ENCODE results near the gene PACRG.

Gene PACRG

DNA sequence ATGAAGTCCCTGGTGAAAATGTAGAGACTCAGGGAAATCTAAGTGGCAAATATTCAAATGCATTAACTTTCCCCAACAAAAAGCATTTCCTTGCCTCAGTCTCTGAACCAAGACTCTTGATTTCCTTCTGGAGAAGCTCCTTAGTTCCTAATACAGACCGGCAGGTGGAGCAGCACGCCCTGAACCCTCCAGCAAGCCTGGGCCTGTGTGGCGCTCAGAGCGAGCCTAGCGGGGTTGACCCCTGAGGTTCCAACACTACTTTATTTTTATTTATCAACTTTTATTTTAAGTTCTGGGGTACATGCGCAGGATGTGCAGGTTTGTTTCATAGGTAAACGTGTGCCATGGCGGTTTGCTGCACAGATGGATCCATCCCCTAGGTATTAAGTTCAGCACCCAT lies 50.8 kb downstream of the PACRG start:
- DNase-seq (ENCODE audit: low read depth in 2 of 2): no peak

DNA sequence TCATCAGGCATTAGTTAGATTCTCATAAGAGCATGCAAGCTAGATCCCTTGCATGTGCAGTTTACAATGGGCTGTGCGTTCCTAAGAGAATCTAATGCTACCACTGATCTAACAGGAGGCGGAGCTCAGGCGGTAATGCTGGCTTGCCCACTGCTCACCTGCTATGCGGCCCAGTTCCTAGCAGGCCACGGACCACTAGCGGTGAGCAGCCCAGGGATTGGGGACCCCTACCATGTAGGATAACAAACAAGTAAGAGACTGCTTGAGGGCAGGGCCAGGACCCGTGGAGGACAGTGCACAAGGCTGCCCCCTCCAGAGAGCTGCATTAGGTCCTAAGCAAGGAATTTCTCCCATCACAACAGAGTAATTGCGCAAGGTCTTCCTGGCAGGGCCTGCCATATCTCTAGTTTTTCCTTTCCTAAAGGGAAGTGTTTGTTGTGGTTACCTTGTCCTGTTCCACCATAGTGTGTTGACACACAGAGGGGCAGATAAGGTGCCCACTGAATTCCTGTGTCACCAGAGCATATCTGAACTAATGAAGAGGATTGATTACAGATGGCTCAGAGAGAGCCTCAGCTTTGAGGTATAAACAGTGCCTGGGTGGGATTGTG lies 58.0 kb downstream of the PACRG start:
- no peak for DNase-seq (ENCODE audit: low read depth in 2 of 2)

- no peak for DNase-seq (ENCODE audit: low read depth in 2 of 2)
Measured at GRCh38 chr6:162798546-162799266, 70.9 kb downstream of the PACRG start.

GRCh38 chr6:162814426-162814973 lies 86.7 kb downstream of the PACRG start:
- DNase-seq (ENCODE audit: low read depth in 2 of 2): no peak

- DNase-seq (ENCODE audit: low read depth in 2 of 2): no peak
Measured at GRCh38 chr6:162817196-162817595, 89.4 kb downstream of the PACRG start.

DNA sequence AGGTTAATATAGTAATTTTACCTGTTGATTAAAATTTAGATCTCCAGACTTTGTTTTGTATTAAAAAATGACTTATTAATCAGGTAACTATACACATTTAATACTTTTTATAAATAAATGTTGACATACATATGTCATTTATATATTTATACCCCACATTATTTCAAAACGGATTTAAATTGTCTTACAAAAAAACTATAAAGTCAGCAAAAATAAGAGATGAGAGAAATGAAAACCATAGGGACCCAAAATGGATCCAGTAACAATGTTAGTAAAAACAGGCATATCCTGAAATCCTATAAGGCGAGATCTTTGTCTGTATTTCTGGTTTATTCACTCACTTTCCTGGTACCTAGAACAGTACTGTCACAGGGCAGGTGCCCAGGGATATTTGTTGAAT lies 91.5 kb downstream of the PACRG start:
- no peak for DNase-seq (ENCODE audit: low read depth in 2 of 2)

DNA sequence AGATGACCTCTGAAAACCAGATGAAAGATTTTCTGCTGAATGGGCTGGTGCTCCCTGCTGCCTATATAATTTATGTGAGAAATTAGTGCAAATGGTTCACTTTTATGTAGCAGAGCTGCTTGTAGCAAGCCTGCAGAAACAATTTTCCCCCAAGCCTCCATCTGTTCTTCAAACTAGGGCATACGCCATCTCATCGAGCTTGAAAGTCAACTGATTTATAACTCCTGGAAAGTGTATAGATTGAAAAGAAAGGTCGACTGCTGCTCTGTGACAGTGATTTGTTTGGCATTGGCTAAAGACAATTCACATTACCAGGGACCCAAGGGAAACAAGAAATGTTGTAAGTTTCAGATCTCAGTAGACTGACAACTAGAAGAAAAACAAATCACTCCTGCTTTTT lies 93.3 kb downstream of the PACRG start:
- no peak for DNase-seq (ENCODE audit: low read depth in 2 of 2)

DNA sequence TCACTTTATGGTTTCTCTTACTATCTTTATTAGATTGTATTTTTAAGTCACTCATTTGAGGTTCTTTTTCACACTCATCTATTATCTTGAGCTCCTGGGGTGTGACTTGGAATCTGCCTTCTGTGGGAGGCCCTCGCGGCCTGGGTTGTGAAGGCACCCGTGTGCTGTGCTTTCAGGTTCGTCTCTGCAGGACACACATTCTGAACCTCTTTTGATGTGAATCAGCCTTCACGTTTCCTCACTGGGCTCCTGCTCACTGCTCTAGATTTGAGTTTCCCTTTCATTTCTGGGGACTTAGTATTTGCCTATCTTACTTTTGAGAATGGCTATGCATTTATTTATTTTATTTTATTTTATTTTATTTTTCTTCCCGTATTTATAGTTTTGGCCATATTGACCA lies 97.8 kb downstream of the PACRG start:
- DNase-seq (ENCODE audit: low read depth in 2 of 2): no peak

DNA sequence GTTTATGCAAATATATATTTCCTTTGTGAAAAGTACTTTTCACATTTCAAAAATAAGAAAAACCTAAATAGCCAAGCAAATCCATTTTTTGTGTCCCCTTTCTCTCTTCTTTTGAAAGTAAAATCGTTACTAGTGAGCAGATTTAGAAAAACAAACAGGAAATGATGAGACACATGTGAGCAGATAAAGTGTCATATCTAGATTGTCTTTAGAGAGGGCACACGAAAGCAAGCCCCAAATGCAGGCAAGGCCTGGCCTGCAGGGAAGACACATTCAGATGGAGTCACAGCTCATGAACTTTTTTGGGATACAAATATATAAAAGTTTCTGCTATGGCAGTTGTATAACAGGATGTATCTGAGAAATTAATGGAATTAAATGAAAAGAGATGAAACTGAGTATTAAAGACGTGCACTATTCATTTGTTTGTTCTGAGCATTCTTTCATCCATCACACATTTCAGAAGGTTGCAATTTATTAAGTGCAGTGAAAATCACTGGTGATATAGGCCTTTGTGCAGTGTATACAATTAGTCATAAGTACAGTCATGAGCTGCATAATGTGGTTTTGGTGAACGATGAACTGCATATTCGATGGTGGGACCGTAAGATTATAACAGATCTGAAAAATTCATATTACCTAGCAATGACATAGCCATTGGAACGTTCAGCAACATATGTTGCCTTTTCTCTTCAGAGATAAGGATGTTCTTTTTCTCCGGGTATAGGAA lies 101.4 kb downstream of the PACRG start:
- DNase-seq (ENCODE audit: low read depth in 2 of 2): no peak

DNA sequence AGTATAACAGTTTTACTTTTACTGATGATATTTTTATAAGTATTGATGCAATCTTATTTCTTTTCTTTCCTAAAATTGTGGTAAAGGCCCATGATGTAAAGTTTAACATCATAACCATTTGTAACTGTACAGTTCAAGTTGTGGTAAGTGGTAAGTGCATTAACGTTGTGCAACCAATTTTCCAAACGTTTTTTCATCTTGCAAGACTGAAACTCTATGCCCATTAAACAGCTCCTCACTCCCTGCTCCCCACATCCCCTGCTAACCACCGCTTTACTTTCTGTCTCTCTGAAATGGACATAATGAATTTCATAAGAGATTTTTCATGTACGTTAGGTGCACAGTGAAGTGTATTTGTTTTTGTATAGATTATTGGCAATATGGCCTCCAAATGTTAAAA lies 106.0 kb downstream of the PACRG start:
- DNase-seq (ENCODE audit: low read depth in 2 of 2): no peak

DNA sequence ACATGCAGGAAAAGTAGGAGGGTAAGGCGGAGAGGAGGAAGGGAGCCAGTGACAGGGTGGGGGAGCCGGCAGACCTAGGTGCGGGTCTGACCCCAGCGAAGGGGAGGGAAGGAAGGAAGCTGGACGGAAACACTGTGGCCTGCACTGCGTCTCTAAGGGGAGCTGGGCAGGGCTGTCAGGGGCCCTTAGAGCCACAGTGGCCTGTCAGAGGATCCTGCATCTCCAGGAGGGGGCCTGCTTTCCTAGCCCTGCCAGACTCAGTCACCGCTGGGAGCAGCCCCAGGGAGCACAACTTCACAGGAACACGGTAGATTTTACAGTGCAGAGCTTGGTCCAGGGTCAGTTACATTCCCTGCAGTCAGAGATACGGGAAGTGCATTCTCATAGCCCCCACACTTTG lies 118.2 kb downstream of the PACRG start:
- no peak for DNase-seq (ENCODE audit: low read depth in 2 of 2)

GRCh38 chr6:162846723-162847122 lies 118.9 kb downstream of the PACRG start:
- no peak for DNase-seq (ENCODE audit: low read depth in 2 of 2)

DNA sequence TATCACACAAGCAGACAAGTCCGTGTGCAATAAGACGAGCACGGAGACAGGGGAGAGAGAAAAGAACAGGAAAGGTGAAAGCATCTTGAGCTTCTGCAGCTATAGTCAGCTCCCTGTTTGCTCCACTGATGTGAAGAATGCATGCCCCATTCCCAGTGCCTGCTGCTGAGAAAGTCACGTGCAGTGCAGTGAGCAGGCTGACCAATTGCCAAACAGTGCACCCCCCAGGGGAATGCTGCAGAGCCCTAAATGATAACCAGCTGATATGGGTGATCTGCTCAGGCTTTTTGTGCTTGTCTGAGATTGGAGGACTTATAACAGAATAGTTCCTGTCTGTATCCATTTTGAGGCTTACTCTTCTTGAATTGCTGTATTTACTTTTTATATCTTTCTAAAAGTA lies 121.5 kb downstream of the PACRG start:
- DNase-seq (ENCODE audit: low read depth in 2 of 2): no peak

- DNase-seq (ENCODE audit: low read depth in 2 of 2): no peak
Measured at GRCh38 chr6:162852192-162852591, 124.4 kb downstream of the PACRG start.

GRCh38 chr6:162852840-162853577 lies 125.2 kb downstream of the PACRG start:
- DNase-seq (ENCODE audit: low read depth in 2 of 2): no peak

DNA sequence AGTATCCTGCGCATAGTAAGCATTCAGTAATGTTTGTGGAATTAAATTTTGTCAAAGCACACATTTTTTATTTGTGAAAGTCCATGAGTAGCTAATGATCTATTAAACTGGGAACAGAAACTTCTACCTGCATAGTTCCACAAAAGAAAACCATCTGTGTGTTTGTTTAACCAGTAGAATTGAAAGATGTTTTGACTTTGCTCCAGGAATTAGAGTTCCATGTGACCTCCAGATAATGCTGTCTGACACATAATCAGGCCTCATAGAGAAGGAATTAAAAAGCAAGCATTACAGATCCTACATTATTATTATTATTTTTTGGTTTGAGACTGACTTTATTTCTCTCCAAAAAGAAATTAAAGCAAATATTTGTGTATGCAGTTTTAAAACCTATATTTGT lies 126.5 kb downstream of the PACRG start:
- DNase-seq (ENCODE audit: low read depth in 2 of 2): no peak

DNA sequence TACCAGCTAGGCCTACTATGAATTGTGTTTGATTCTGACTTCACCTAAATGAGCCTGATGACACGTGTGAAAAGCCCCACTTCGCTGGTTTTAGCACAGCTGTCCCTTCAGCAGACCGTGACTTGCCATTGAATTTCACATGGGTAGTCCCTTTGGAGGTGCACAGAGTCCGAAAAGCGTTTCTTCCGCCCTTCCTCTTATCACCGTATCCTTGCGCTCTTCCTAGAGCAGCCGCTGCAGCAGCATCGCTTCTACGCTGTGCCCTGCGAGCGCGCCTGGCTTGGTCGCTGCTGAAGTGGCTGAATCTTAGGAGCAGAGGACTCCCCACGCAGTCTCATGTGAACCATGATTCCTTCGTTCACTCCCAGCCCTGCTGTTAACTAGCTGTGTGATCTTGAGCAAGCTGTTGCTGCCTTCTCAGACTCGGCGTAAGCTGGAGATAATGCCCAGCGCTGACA lies 127.0 kb downstream of the PACRG start:
- DNase-seq (ENCODE audit: low read depth in 2 of 2): no peak

- no peak for DNase-seq (ENCODE audit: low read depth in 2 of 2)
Measured at GRCh38 chr6:162856885-162857284, 129.1 kb downstream of the PACRG start.

GRCh38 chr6:162857326-162857725 lies 129.6 kb downstream of the PACRG start:
- no peak for DNase-seq (ENCODE audit: low read depth in 2 of 2)

GRCh38 chr6:162862462-162862861 lies 134.7 kb downstream of the PACRG start:
- DNase-seq (ENCODE audit: low read depth in 2 of 2): no peak

GRCh38 chr6:162862941-162863340 lies 135.2 kb downstream of the PACRG start:
- DNase-seq (ENCODE audit: low read depth in 2 of 2): no peak

DNA sequence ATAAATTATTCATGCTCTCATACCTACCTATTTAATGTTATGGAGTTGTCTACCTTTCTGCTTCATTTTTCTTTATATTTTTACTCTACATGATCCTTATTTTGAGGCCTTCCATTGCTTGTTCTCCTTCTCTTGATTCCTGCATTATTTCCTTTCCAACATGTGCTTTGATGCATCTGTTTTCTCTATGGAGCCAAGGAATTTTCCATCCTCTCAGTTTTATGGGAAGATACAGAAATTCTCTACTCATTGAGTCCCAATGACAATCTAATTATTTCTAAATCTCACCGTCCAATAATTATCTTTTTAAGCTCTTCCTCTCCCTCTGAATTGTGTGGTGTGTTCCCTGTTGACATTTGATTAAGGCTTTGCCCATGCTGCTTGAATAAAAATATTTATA lies 136.0 kb downstream of the PACRG start:
- no peak for DNase-seq (ENCODE audit: low read depth in 2 of 2)
